AG09319 (cell line): Measurements from ENCODE around the gene B3GLCT.

Source experiments
- DNase-seq: peaks from one replicate; pipeline ENCODE4 v3.0.0-alpha.2; 2010; ENCODE audit warnings: low read depth; ENCODE audit errors: extremely low read depth
- CTCF ChIP-seq: IDR thresholded peaks from 2 replicates; pipeline ENCODE4 v1.5.1; 2011; ENCODE audit warnings: low read depth, mild to moderate bottlenecking, inconsistent platforms, low read length, moderate library complexity

B3GLCT gene

DNA sequence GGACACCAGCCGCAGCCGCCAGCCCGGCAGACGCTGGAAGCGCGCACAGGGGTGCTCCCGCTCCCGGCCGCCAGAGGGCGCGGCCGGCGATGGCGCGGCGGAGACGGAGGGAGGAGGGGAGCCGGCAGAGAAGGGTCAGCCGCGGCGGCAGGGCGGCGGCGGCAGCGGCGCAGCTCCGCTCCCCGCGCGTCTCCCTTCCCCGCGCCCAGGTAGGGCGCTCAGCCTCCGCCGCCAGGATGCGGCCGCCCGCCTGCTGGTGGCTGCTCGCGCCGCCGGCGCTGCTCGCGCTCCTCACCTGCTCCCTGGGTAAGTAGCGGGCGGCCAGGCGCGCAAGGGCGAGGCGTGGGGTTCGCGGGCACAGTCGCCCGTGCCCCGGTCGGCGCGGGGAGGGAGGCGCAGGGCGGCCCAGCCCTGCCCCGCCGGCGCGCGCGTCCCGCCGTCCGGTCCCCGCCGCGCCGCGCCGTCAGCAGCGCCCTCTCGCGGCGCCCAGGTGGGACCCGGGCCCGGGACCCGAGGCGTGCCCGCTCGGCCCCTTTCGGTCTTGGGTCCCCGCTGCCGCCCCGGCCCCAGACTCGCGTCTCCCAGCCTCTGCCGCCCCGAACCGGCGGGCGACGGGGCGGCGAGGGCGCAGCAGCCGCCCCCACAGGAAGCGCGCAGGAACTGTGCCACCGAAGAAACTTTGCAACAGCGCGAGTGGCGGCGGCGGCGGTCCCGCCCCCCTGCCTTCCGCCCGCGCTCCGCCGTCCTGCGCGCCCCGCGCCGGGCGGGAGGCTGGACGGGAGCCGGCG is at the start of gene B3GLCT:
Gene B3GLCT (plus strand): TSS at position 127 of the 788 bp plus-strand sequence. CDS start 110 bp downstream, at position 237.
- peak; percentile 49 for DNase-seq
- peak; percentile 58 for TF ChIP-seq CTCF

DNA sequence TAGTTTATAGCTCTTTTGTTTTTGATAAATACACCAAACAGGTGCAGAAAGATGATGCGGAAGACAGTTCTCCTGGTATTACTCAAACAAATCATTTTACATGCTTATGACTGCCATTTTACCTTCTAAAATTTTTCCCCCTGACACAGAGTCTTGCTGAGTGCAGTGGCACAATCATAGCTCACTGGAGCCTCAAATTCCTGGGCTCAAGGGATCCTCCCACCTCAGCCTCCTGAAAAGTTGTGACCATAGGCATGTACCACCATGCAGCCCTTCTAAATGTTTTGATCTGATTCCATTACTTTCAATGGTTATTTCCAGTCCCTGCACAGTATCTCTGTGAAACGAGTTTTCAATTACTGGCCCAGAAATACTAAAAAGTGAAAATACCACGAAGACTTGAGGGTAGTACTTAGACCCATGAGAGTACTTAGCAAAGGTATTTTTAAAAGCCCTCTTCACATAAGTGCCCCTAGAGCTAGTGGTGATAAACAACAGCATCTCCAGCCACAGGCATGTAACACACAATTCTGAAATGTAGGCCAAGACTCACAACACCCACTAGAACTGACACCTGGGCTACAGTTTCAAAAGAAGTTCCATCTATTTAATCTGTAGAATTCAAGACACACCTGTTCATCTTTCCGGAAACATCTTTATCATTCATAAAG is 49.3 kb upstream of the B3GLCT start:
- TF ChIP-seq CTCF: no peak
- DNase-seq: no peak

- no peak for TF ChIP-seq CTCF
- DNase-seq: no peak
Observed at GRCh38 chr13:31151837-31152236, 47.9 kb upstream of the B3GLCT start.

GRCh38 chr13:31154939-31155338 is 44.8 kb upstream of the B3GLCT start:
- TF ChIP-seq CTCF: no peak
- no peak for DNase-seq

DNA sequence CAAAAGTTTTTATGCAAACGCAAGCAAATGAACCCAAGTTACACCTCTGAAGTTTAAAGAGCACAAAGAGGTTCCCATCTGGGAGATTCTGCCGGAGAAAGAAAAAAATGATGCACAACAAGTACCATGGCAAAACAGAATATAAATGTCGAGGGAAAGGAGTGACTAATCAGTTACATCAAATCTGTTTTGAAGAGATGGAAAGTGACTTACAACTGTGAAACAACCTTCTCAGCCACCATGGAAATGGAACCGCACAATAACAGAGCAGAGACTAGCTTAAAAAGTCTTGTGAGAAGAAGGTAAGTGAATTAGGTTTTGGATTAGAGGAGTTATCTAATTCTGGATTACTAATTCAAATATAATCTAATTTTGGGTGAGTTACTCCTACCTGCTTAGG is 40.5 kb upstream of the B3GLCT start:
- TF ChIP-seq CTCF: no peak
- no peak for DNase-seq

DNA sequence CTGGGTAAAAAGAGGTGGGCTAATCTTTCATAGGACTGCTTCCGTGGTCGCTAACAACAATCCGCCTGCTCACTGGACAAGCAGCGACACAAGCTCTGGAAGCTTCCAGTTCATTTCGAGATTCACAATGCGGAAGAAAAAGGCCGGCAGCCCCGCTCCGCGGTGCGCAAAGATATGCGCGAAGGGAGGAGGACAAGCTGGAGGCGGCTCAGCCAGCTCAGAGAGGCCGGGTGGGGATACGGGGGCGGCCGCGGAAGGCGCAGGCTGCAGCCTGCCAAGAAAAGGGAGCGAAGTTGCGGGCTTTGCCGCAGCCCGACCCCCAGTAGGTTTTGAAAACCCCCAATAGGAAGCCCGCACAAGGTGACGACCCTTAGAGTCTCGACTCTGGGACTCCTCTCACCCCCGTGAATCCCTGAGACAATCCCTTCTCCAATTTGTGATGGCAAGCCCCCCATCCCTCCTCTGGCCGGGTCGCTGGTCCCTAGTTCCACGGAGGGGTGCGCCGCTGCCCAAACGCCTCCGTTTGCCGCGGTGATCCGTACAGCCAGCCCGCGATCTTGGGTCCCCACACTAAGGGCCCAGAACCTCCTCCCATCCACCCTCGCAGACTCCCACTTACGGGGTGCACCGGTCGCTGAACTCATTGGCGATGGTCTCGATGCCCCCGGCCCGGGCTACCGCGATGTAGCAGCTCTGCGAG is 38.8 kb upstream of the B3GLCT start:
- DNase-seq: peak; percentile 23
- no peak for TF ChIP-seq CTCF
